Activated B cell treated with CpG ODN at 0.5 μM for 24 hours (primary cell): Measurements from ENCODE around the gene EPB41L4B. TPM values are rescaled to one million over a fixed set of nuclear protein-coding genes. Genes with fewer than 3 reads are reported as not detected.

Experiments
- ATAC-seq: fragments of 200-7000 bp; cut with Tn5 transposase; one replicate; pipeline ENCODE4 v1.10.0; 2021; ENCODE audit warnings: low read depth, mild to moderate bottlenecking, moderate library complexity
- CTCF ChIA-PET: fragments of 350-600 bp; sonication (Branson Sonifier 250); formaldehyde crosslinking; loops from one replicate; lab custom pipeline; 2021; ENCODE audit warnings: antibody characterized with exemption; lab: Charles Lee
- POLR2A ChIA-PET: fragments of 350-600 bp; sonication (Branson Sonifier 250); formaldehyde crosslinking; loops from one replicate; lab custom pipeline; 2021; ENCODE audit warnings: antibody characterized with exemption; lab: Charles Lee
- DNase-seq: peaks from one replicate; pipeline ENCODE4 v3.0.0; 2022
- H3K27ac Mint-ChIP-seq: one replicate; pipeline ENCODE4 v1.8.0; 2020; ENCODE audit warnings: mixed read lengths
- H3K27me3 Mint-ChIP-seq: one replicate; pipeline ENCODE4 v1.8.0; 2021; ENCODE audit warnings: mixed read lengths
- H3K36me3 Mint-ChIP-seq: one replicate; pipeline ENCODE4 v1.8.0; 2021; ENCODE audit warnings: low read depth, mixed read lengths
- H3K4me1 Mint-ChIP-seq: one replicate; pipeline ENCODE4 v1.8.0; 2021; ENCODE audit warnings: mixed read lengths
- H3K4me3 Mint-ChIP-seq: one replicate; pipeline ENCODE4 v1.8.0; 2020; ENCODE audit warnings: mild to moderate bottlenecking, mixed read lengths
- H3K9me3 Mint-ChIP-seq: one replicate; pipeline ENCODE4 v1.8.0; 2020; ENCODE audit warnings: mixed read lengths
- intact Hi-C: fragments of 100-400 bp; cut with micrococcal nuclease; formaldehyde crosslinking; loops from one replicate; pipeline ENCODE4 v1.15.1; 2024
- total RNA-seq: library from RNA; stranded (reverse); gene quantifications from 2 replicates; pipeline ENCODE4 v1.2.3, GENCODE V29; 2022
- TF ChIP-seq, protein P1 (sequence below): fragments of 200-600 bp; IDR thresholded peaks from one replicate; pipeline ENCODE4 v1.8.0; 2022; ENCODE audit warnings: antibody characterized with exemption, mild to moderate bottlenecking

Gene EPB41L4B
- total RNA-seq, 1 donor from 2014 or later = 5.3 TPM

DNA sequence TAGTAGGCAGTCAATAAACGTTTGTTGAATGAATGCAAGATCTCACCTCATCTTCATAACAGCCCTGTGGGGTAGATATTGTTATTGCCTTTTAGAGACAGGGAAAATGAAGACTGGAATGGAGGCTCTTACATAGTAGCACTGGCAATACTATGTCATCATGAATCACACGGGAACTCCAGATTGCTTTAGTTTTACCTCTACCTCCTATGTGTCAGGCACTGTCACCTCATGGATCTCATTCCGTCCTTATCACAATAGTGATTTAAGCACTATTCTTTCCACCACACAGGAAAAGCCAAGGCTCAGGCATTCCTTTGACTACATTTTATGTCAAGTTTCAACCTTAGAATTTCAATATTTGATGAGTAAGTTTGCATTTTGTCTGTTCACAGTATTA, 2.9 kb upstream of the EPB41L4B start:
- ATAC-seq = no peak
- TF ChIP-seq, protein P1, sequence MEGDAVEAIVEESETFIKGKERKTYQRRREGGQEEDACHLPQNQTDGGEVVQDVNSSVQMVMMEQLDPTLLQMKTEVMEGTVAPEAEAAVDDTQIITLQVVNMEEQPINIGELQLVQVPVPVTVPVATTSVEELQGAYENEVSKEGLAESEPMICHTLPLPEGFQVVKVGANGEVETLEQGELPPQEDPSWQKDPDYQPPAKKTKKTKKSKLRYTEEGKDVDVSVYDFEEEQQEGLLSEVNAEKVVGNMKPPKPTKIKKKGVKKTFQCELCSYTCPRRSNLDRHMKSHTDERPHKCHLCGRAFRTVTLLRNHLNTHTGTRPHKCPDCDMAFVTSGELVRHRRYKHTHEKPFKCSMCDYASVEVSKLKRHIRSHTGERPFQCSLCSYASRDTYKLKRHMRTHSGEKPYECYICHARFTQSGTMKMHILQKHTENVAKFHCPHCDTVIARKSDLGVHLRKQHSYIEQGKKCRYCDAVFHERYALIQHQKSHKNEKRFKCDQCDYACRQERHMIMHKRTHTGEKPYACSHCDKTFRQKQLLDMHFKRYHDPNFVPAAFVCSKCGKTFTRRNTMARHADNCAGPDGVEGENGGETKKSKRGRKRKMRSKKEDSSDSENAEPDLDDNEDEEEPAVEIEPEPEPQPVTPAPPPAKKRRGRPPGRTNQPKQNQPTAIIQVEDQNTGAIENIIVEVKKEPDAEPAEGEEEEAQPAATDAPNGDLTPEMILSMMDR = no peak
- peaks cover 40% of the 10 kb centered on the region for H3K27me3 Mint-ChIP-seq
- POLR2A ChIA-PET = no interaction called here
- no peaks in the 10 kb centered on the region for H3K36me3 Mint-ChIP-seq
- H3K27ac Mint-ChIP-seq = no peak overlapping the region
- intact Hi-C loops = loop anchor here (10.0 kb wide), 2 partner anchors 309 to 1859 kb away; partner anchors contain the start of gene CTNNAL1
- H3K9me3 Mint-ChIP-seq = no peaks in the 10 kb centered on the region
- no peak for DNase-seq
- CTCF ChIA-PET = no interaction called here
- no peak overlapping the region for H3K4me3 Mint-ChIP-seq
- peaks cover 13% of the 10 kb centered on the region for H3K4me1 Mint-ChIP-seq

DNA sequence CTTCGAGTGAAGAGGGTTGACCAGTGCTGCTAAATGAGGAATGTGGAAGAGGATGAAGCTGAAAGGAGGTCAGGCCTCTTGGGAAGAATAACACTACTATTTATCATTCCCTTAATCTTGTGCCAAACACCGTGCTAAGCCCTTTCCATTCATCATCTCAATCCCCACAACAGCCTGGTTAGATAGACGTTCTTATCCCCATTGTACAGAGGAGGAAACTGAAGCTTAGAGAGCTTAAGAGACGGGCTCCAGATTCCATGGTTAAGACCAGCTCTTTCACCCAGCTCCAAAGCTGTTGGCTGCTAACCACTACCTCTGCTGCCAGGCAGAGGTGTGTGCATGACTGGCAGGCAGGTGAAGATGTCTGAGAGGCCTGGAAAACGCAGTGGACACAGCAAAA, 868 bp upstream of the EPB41L4B start:
- CTCF ChIA-PET = no interaction called here
- POLR2A ChIA-PET = no interaction called here
- Mint-ChIP-seq H3K4me3 (no peak overlapping the region), H3K27ac (no peak overlapping the region), H3K4me1 (peaks cover 19% of the 10 kb centered on the region), H3K36me3 (no peaks in the 10 kb centered on the region), H3K27me3 (peaks cover 54% of the 10 kb centered on the region), H3K9me3 (no peaks in the 10 kb centered on the region)
- no peak for DNase-seq
- TF ChIP-seq, protein P1 = no peak
- ATAC-seq = no peak
- intact Hi-C loops = loop anchor here (1.0 to 10.0 kb wide), 8 partner anchors 77 to 1857 kb away; partner anchors contain the start of gene CTNNAL1

DNA sequence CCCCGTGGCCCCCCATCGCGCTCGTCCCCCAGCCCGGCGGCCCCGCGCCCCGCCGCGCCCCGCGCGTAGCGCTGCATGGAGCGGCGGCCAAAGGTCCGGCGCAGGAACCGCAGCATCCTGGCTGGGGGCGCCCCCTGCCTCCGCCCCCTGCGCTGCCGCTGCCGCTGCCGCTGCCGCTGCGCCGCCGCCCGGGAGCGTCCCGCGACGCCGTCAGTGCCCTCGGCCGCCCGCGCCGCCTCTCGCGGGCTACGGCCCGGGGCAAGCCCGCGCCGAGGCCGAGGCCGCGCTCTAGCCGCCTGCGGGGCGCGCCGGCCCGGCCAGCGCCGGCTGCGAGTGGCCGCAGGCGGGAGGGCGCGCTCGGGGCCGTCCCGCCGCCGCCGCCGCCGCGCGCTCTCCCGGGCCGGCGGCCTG, 523 bp downstream of the EPB41L4B start:
- ChIA-PET CTCF (no interaction called here), POLR2A (no interaction called here)
- peaks cover 19% of the 10 kb centered on the region for H3K4me1 Mint-ChIP-seq
- TF ChIP-seq, protein P1 = no peak
- no peak overlapping the region for H3K4me3 Mint-ChIP-seq
- no peak overlapping the region for H3K27ac Mint-ChIP-seq
- no peaks in the 10 kb centered on the region for H3K36me3 Mint-ChIP-seq
- no peaks in the 10 kb centered on the region for H3K9me3 Mint-ChIP-seq
- intact Hi-C loops = loop anchor here (2.0 to 10.0 kb wide), 4 partner anchors 138 to 1856 kb away; partner anchors contain the start of gene CTNNAL1
- peaks cover 60% of the 10 kb centered on the region for H3K27me3 Mint-ChIP-seq
- ATAC-seq (peak; percentile 30), DNase-seq (no peak)

DNA sequence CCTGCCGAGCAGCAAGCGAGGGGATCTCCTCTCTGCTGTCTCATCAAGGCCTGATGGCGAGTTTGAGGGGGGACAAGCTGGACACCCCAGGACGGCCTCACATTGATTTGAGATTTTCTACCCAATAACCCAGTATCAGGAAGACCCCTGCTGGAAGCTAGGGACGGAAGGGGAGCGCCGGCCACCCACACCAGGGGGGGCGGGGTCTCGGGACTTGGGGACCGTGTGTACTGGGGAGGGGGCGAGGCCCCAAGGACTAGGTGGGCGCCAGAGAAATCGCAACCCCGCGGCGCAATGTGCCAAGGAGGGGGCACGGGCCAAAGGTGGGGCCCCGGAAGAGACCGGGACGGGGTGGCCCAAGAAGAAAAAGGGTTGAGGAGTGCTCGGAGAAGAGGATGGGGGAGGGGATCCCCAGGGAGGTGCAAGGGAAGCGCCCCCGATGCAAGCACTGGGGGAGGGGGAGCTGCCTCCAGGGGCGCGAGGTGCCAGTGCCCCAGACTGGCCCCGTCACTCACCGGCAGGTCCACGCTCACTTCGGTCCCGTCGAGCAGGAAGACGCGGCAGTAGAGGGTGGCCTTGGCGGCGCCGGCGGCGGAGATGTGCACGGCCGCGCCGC, 1.1 kb downstream of the EPB41L4B start:
- no peaks in the 10 kb centered on the region for H3K36me3 Mint-ChIP-seq
- POLR2A ChIA-PET = no interaction called here
- H3K9me3 Mint-ChIP-seq = no peaks in the 10 kb centered on the region
- intact Hi-C loops = loop anchor here (2.0 to 10.0 kb wide), 5 partner anchors 137 to 1855 kb away; partner anchors contain the start of gene CTNNAL1
- TF ChIP-seq, protein P1 = no peak
- DNase-seq = no peak
- peak; percentile 25 for ATAC-seq
- H3K27me3 Mint-ChIP-seq = peaks cover 64% of the 10 kb centered on the region
- H3K4me3 Mint-ChIP-seq = peak overlapping the region; percentile 76
- peaks cover 19% of the 10 kb centered on the region for H3K4me1 Mint-ChIP-seq
- CTCF ChIA-PET = interaction anchor here (1.6 kb wide), 1 partner anchor 81 kb away, joined by 4 read pairs; no protein-coding TSS in a partner anchor
- H3K27ac Mint-ChIP-seq = no peak overlapping the region

DNA sequence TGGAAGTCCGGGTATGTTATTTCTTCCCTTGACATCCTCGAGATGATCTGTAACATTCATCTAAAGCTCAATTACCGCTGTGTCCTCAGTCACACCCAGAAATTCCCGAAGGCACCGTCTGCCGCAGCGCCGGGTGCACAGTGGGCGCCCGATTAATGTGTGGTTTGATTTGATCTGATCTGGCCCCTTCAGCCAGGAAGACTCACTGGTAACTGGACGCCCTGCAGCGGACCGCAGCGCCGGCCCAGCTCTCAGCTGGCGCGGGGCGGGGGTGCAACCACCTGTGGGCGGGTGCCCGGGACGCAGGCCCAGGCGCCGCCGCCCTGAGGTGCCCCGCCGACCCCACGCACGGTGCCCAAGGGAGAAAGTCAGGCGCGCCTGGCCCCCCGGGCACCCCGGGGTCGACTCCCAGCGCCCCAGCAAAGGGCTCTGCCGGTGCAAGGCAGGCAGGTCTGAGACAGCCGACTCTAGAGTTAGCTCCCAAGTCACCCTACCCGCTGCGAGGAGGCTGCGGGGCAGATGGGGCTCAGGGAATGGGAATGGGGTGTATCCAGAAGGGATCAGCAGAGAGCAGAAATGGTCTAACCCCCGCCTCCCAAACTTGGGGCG, 1.7 kb downstream of the EPB41L4B start:
- ATAC-seq (no peak), DNase-seq (peak; percentile 19)
- Mint-ChIP-seq H3K27me3 (peaks cover 68% of the 10 kb centered on the region), H3K27ac (no peak overlapping the region), H3K4me1 (peaks cover 19% of the 10 kb centered on the region), H3K4me3 (peak overlapping the region; percentile 76), H3K36me3 (no peaks in the 10 kb centered on the region), H3K9me3 (no peaks in the 10 kb centered on the region)
- TF ChIP-seq, protein P1 = no peak
- intact Hi-C loops = loop anchor here (10.0 kb wide), 1 partner anchor 1824 kb away; no protein-coding TSS in a partner anchor
- ChIA-PET POLR2A (interaction anchor here (0.6 to 1.0 kb wide), 2 partner anchors 80 to 93 kb away, joined by 3 to 6 read pairs; no protein-coding TSS in a partner anchor), CTCF (interaction anchor here (1.6 kb wide), 1 partner anchor 82 kb away, joined by 4 read pairs; no protein-coding TSS in a partner anchor)
